ENCODE results near the gene TEX261. TPM values are rescaled to one million over a fixed set of nuclear protein-coding genes. Genes with fewer than 3 reads are reported as not detected.
"Not testable (repeated sequence)": the region's sequence is repeated elsewhere in the genome, so short reads cannot be mapped to it uniquely, and the experiment has no call there.

Gene TEX261
- total RNA-seq, 1 donor from 2014 or later: 50.7 TPM

- Histone ChIP-seq H3K4me1 (no peaks in the 10 kb centered on the region), H3K27me3 (ENCODE audit: low read depth) (peaks cover 9% of the 10 kb centered on the region), H3K27ac (replicated peaks) (no peak overlapping the region), H3K4me3 (no peak overlapping the region), H3K9me3 (replicated peaks) (no peaks in the 10 kb centered on the region), H3K36me3 (no peaks in the 10 kb centered on the region)
- no peak for DNase-seq
- intact Hi-C loops (cut with micrococcal nuclease): no loop called here
- no peak for TF ChIP-seq CTCF (IDR thresholded peaks at IDR 0.05; ENCODE audit: borderline replicate concordance)
These were observed 24.0 kb upstream of the TEX261 start for GRCh38 chr2:71018625-71019024.

GRCh38 chr2:71011786-71012185, 17.1 kb upstream of the TEX261 start:
- H3K4me1 ChIP-seq; intact Hi-C loops (cut with micrococcal nuclease); H3K9me3 ChIP-seq (replicated peaks); DNase-seq; H3K4me3 ChIP-seq; H3K27ac ChIP-seq (replicated peaks); H3K36me3 ChIP-seq: not testable (repeated sequence)
- H3K27me3 ChIP-seq (ENCODE audit: low read depth): peaks cover 54% of the 10 kb centered on the region

- H3K27me3 ChIP-seq (ENCODE audit: low read depth): peaks cover 45% of the 10 kb centered on the region
- H3K4me3 ChIP-seq: no peak overlapping the region
- no peak for TF ChIP-seq CTCF (IDR thresholded peaks at IDR 0.05; ENCODE audit: borderline replicate concordance)
- intact Hi-C loops (cut with micrococcal nuclease): no loop called here
- no peak overlapping the region for H3K27ac ChIP-seq (replicated peaks)
- no peaks in the 10 kb centered on the region for H3K4me1 ChIP-seq
- no peaks in the 10 kb centered on the region for H3K36me3 ChIP-seq
- no peak for DNase-seq
- H3K9me3 ChIP-seq (replicated peaks): no peaks in the 10 kb centered on the region
These were observed 13.7 kb upstream of the TEX261 start for GRCh38 chr2:71008342-71008741.

- H3K4me3 ChIP-seq: no peak overlapping the region
- peaks cover 35% of the 10 kb centered on the region for H3K27me3 ChIP-seq (ENCODE audit: low read depth)
- intact Hi-C loops (cut with micrococcal nuclease): no loop called here
- DNase-seq: no peak
- H3K4me1 ChIP-seq: no peaks in the 10 kb centered on the region
- no peak for TF ChIP-seq CTCF (IDR thresholded peaks at IDR 0.05; ENCODE audit: borderline replicate concordance)
- no peak overlapping the region for H3K27ac ChIP-seq (replicated peaks)
- H3K9me3 ChIP-seq (replicated peaks): no peaks in the 10 kb centered on the region
- H3K36me3 ChIP-seq: no peaks in the 10 kb centered on the region
These were observed 12.5 kb upstream of the TEX261 start for GRCh38 chr2:71006955-71007799.

DNA sequence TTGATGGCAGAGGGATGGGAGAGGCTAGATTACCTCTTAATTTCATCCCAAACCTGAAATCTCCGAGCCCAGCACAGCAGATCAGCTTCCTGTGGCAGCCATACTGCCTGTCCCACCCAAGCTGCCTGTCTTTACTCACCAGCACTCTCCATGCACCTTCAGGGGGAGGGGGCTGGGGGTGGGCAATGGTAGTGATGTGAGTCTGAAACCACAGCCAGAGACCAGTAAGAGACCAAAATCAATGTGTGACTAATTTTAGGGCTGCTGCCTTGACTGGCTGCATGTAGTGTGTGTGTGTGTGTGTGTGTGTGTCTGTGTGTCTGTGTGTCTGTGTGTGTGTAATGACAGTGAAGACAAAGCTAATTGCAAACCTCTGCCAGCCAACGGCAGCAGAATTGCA, 11.7 kb upstream of the TEX261 start:
- H3K27ac ChIP-seq (replicated peaks): no peak overlapping the region
- TF ChIP-seq CTCF (IDR thresholded peaks at IDR 0.05; ENCODE audit: borderline replicate concordance): no peak
- DNase-seq: no peak
- H3K9me3 ChIP-seq (replicated peaks): no peaks in the 10 kb centered on the region
- H3K4me3 ChIP-seq: no peak overlapping the region
- no peaks in the 10 kb centered on the region for H3K4me1 ChIP-seq
- intact Hi-C loops (cut with micrococcal nuclease): no loop called here
- H3K36me3 ChIP-seq: no peaks in the 10 kb centered on the region
- peaks cover 27% of the 10 kb centered on the region for H3K27me3 ChIP-seq (ENCODE audit: low read depth)
